Hepatocyte (in vitro differentiated cells): Measurements from ENCODE around the gene LCMT2. TPM values are rescaled to one million over a fixed set of nuclear protein-coding genes. Genes with fewer than 3 reads are reported as not detected.

ENCODE experiments used
- DNase-seq: peaks from one replicate; pipeline ENCODE4 v3.0.0-alpha.2; 2016; ENCODE audit warnings: low spot score
- H2AFZ ChIP-seq: fragments of 200-600 bp; sonication (generic); 2 replicates; pipeline ENCODE4 v1.6.0; 2016; ENCODE audit warnings: antibody characterized with exemption, mild to moderate bottlenecking
- H3K27ac ChIP-seq: fragments of 200-600 bp; sonication (generic); 2 replicates; pipeline ENCODE4 v1.5.1; 2016; ENCODE audit warnings: mild to moderate bottlenecking
- H3K27me3 ChIP-seq: fragments of 200-600 bp; sonication (generic); 2 replicates; pipeline ENCODE4 v1.6.1; 2016
- H3K36me3 ChIP-seq: fragments of 200-600 bp; sonication (generic); replicated peaks from 2 replicates; pipeline ENCODE4 v1.5.1; 2016; ENCODE audit warnings: low read depth; ENCODE audit not compliant: insufficient read depth
- H3K4me1 ChIP-seq: fragments of 200-600 bp; sonication (generic); 2 replicates; pipeline ENCODE4 v1.5.1; 2016; ENCODE audit warnings: mild to moderate bottlenecking, moderate library complexity; ENCODE audit not compliant: insufficient read depth
- H3K4me2 ChIP-seq: fragments of 200-600 bp; sonication (generic); 2 replicates; pipeline ENCODE4 v1.6.0; 2016
- H3K4me3 ChIP-seq: fragments of 200-600 bp; sonication (generic); 2 replicates; pipeline ENCODE4 v1.5.1; 2016; ENCODE audit warnings: mild to moderate bottlenecking
- H3K79me2 ChIP-seq: fragments of 200-600 bp; sonication (generic); 2 replicates; pipeline ENCODE4 v1.6.0; 2017; ENCODE audit warnings: mild to moderate bottlenecking
- H3K9me2 ChIP-seq: fragments of 200-600 bp; sonication (generic); replicated peaks from 2 replicates; pipeline ENCODE4 v1.6.0; 2017; ENCODE audit warnings: mild to moderate bottlenecking; ENCODE audit not compliant: insufficient read depth
- H3K9me3 ChIP-seq: fragments of 200-600 bp; sonication (generic); 2 replicates; pipeline ENCODE4 v1.5.1; 2016; ENCODE audit warnings: low read depth, mild to moderate bottlenecking
- H4K20me1 ChIP-seq: fragments of 200-600 bp; sonication (generic); 2 replicates; pipeline ENCODE4 v1.6.0; 2016; ENCODE audit warnings: mild to moderate bottlenecking; ENCODE audit not compliant: insufficient read depth, poor library complexity, severe bottlenecking
- EZH2 ChIP-seq: fragments of 200-600 bp; sonication (generic); IDR thresholded peaks from 2 replicates; pipeline ENCODE4 v1.6.1; 2016; ENCODE audit warnings: antibody characterized with exemption, mild to moderate bottlenecking, borderline replicate concordance
- EZH2phosphoT487 ChIP-seq: fragments of 200-600 bp; sonication (generic); IDR thresholded peaks from one replicate; pipeline ENCODE4 v1.6.1; 2018; ENCODE audit warnings: antibody characterized with exemption, mild to moderate bottlenecking, low read depth, moderate library complexity; ENCODE audit not compliant: unreplicated experiment, severe bottlenecking
- WGBS: methylation state at CpG from one replicate; pipeline ENCODE4 v1.1.6; 2016; ENCODE audit warnings: low lambda C conversion rate; ENCODE audit errors: missing lambda C conversion rate; 5-methylcytosine and 5-hydroxymethylcytosine counted together
- polyA plus RNA-seq: library from polyadenylated mRNA; unstranded; fragments of >200 nt; fragmentation: Nextera tagmentation; extraction: Ambion mirVana; gene quantifications from 2 replicates; pipeline ENCODE4 v1.2.1, GENCODE V29; 2016
- total RNA-seq: library from RNA; depleted of rRNA; stranded (reverse); fragments of >200 nt; gene quantifications from 2 replicates; pipeline ENCODE4 v1.2.3, GENCODE V29; 2014
- TF ChIP-seq, protein P1 (sequence below): fragments of 200-600 bp; sonication (generic); IDR thresholded peaks from 2 replicates; pipeline ENCODE4 v1.5.1; 2016; ENCODE audit warnings: antibody characterized with exemption, mild to moderate bottlenecking; ENCODE audit not compliant: poor library complexity

The LCMT2 gene
- total and polyA plus RNA-seq, 2 experiments from 2014 or later, result 6.3 to 9.1 TPM

DNA sequence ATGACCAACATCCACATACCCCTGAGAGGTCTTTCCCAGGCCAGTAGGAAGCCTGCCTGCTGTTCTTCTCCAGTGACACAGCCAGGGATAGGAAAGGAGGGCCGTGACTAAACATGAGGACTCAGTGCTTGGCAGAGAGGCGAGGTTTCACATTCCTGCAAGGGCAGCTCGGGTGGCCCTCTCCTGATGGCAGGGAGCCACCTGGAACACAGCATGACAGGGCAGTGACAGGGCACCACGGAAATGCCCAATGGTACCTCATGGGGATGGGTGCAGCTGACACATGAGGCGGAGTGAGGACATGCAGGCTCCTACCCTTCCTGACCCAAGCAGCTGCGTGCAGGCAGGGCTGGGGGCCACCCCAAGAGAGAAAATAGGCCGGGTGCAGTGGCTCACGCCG lies 56.2 kb downstream of the LCMT2 start:
- Histone ChIP-seq H3K79me2 (no peaks in the 10 kb centered on the region), H3K4me3 (no peak overlapping the region), H3K4me2 (no peak overlapping the region), H2AFZ (no peak overlapping the region), H3K27me3 (peaks cover 5% of the 10 kb centered on the region), H3K9me2 (no peaks in the 10 kb centered on the region), H3K4me1 (no peaks in the 10 kb centered on the region), H4K20me1 (no peaks in the 10 kb centered on the region), H3K27ac (no peak overlapping the region), H3K36me3 (no peaks in the 10 kb centered on the region), H3K9me3 (no peaks in the 10 kb centered on the region)
- TF ChIP-seq, protein P1, sequence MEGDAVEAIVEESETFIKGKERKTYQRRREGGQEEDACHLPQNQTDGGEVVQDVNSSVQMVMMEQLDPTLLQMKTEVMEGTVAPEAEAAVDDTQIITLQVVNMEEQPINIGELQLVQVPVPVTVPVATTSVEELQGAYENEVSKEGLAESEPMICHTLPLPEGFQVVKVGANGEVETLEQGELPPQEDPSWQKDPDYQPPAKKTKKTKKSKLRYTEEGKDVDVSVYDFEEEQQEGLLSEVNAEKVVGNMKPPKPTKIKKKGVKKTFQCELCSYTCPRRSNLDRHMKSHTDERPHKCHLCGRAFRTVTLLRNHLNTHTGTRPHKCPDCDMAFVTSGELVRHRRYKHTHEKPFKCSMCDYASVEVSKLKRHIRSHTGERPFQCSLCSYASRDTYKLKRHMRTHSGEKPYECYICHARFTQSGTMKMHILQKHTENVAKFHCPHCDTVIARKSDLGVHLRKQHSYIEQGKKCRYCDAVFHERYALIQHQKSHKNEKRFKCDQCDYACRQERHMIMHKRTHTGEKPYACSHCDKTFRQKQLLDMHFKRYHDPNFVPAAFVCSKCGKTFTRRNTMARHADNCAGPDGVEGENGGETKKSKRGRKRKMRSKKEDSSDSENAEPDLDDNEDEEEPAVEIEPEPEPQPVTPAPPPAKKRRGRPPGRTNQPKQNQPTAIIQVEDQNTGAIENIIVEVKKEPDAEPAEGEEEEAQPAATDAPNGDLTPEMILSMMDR, result no peak
- no peak for TF ChIP-seq EZH2phosphoT487
- TF ChIP-seq EZH2, result no peak
- DNase-seq, result no peak
- 83% methylated on average over 9 of the region's 9 CpGs for WGBS

Other genes starting within 250 kb of the LCMT2 start
- 31.0 and 32.5 TPM in 2 replicates for gene UBR1, start 224.5 kb downstream of the LCMT2 start, total RNA-seq
- gene UBR1, start 224.5 kb downstream of the LCMT2 start, polyA plus RNA-seq, result 11.9 and 14.8 TPM in 2 replicates
- gene TMEM62, start 197.0 kb downstream of the LCMT2 start, total RNA-seq, result 25.7 and 34.0 TPM in 2 replicates
- gene TMEM62, start 197.0 kb downstream of the LCMT2 start, polyA plus RNA-seq, result 14.4 and 17.3 TPM in 2 replicates
- gene CCNDBP1, start 145.2 kb downstream of the LCMT2 start, total RNA-seq, result 56.7 and 60.3 TPM in 2 replicates
- 53.2 and 53.5 TPM in 2 replicates for gene CCNDBP1, start 145.2 kb downstream of the LCMT2 start, polyA plus RNA-seq
- gene EPB42, start 109.6 kb downstream of the LCMT2 start, total RNA-seq, result 0.24 and 1.00 TPM in 2 replicates
- 0.47 and 0.57 TPM in 2 replicates for gene EPB42, start 109.6 kb downstream of the LCMT2 start, polyA plus RNA-seq
- gene TGM5, start 63.6 kb downstream of the LCMT2 start, total RNA-seq, result not detected in 2 replicates
- not detected in 2 replicates for gene TGM5, start 63.6 kb downstream of the LCMT2 start, polyA plus RNA-seq
- gene TGM7, start 28.3 kb downstream of the LCMT2 start, total RNA-seq, result not detected in 2 replicates
- gene TGM7, start 28.3 kb downstream of the LCMT2 start, polyA plus RNA-seq, result not detected in 2 replicates
- gene ZSCAN29, start 40.5 kb upstream of the LCMT2 start, total RNA-seq, result 29.8 and 30.3 TPM in 2 replicates
- gene ZSCAN29, start 40.5 kb upstream of the LCMT2 start, polyA plus RNA-seq, result 6.1 and 9.8 TPM in 2 replicates
- 12.0 and 13.4 TPM in 2 replicates for gene TUBGCP4, start 40.5 kb upstream of the LCMT2 start, total RNA-seq
- 9.5 and 17.2 TPM in 2 replicates for gene TUBGCP4, start 40.5 kb upstream of the LCMT2 start, polyA plus RNA-seq
- 36.9 and 46.8 TPM in 2 replicates for gene TP53BP1, start 162.6 kb upstream of the LCMT2 start, total RNA-seq
- gene TP53BP1, start 162.6 kb upstream of the LCMT2 start, polyA plus RNA-seq, result 16.5 and 16.6 TPM in 2 replicates
- gene MAP1A, start 187.0 kb upstream of the LCMT2 start, total RNA-seq, result 6.7 and 9.5 TPM in 2 replicates
- gene MAP1A, start 187.0 kb upstream of the LCMT2 start, polyA plus RNA-seq, result 7.2 and 7.3 TPM in 2 replicates